ENCODE results near the gene PER3. TPM values are rescaled to one million over a fixed set of nuclear protein-coding genes. Genes with fewer than 3 reads are reported as not detected.

PER3 gene
- total and polyA plus RNA-seq, 9 of the 15 experiments (the other 6 are each of a cell fraction or from before 2014, with no cell fraction given), result 11.9 to 22.5 (median 14.6) TPM

- peak; percentile 69 to 87 for TF ChIP-seq MNT (conservative IDR thresholded peaks at IDR 0.05)
- TF ChIP-seq HNRNPL (IDR thresholded peaks at IDR 0.05; ENCODE audit: low read depth, low read length), result peak; percentile 94
- TF ChIP-seq YY1 (IDR thresholded peaks at IDR 0.05; ENCODE audit: borderline replicate concordance in 1 of 3, control insufficient read depth in 1 of 3, extremely low read depth in 1 of 3, insufficient read depth in 3 of 3, insufficient read length in 1 of 3, insufficient replicate concordance in 2 of 3, low read depth in 1 of 3, low read length in 2 of 3), result peak in 2 of 3 experiments; percentile 32 to 56
- TF ChIP-seq, protein P1, sequence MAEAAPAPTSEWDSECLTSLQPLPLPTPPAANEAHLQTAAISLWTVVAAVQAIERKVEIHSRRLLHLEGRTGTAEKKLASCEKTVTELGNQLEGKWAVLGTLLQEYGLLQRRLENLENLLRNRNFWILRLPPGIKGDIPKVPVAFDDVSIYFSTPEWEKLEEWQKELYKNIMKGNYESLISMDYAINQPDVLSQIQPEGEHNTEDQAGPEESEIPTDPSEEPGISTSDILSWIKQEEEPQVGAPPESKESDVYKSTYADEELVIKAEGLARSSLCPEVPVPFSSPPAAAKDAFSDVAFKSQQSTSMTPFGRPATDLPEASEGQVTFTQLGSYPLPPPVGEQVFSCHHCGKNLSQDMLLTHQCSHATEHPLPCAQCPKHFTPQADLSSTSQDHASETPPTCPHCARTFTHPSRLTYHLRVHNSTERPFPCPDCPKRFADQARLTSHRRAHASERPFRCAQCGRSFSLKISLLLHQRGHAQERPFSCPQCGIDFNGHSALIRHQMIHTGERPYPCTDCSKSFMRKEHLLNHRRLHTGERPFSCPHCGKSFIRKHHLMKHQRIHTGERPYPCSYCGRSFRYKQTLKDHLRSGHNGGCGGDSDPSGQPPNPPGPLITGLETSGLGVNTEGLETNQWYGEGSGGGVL (CRISPR knock-in tag; IDR thresholded peaks at IDR 0.05), result no peak
- TF ChIP-seq TGIF2 (CRISPR knock-in tag; IDR thresholded peaks at IDR 0.05), result 0 out of 2 replicates have a peak, but pooled peaks have one; percentile 73
- TF ChIP-seq KLF13 (tag; IDR thresholded peaks at IDR 0.05; ENCODE audit: borderline replicate concordance, low read depth), result peak; percentile 90; the same call in 1 of the 2 replicates
- peak; percentile 55 for TF ChIP-seq NEUROD1 (IDR thresholded peaks at IDR 0.05; ENCODE audit: borderline replicate concordance, low read depth, low read length, partially characterized antibody)
- TF ChIP-seq FOXP1 (CRISPR knock-in tag; IDR thresholded peaks at IDR 0.05), result peak; percentile 29; the same call in 1 of the 2 replicates
- peak; percentile 94 for TF ChIP-seq TBP (optimal IDR thresholded peaks at IDR 0.05; ENCODE audit: low read depth, low read length)
- peak; percentile 49; the same call in 1 of the 2 replicates for TF ChIP-seq GMEB1 (CRISPR knock-in tag; IDR thresholded peaks at IDR 0.05)
- peak; percentile 64 for TF ChIP-seq FIP1L1 (IDR thresholded peaks at IDR 0.05; ENCODE audit: low read depth, low read length, poor library complexity, severe bottlenecking)
- TF ChIP-seq CCNT2 (IDR thresholded peaks at IDR 0.05; ENCODE audit: borderline replicate concordance, extremely low read depth, insufficient read length, low read depth, low read length), result peak; percentile 87
- peak; percentile 77 for TF ChIP-seq ATF7 (IDR thresholded peaks at IDR 0.05)
- 0 out of 2 replicates have a peak, but pooled peaks have one; percentile 21 for TF ChIP-seq CHD2 (IDR thresholded peaks at IDR 0.05; ENCODE audit: low read depth, low read length)
- TF ChIP-seq, protein P2, sequence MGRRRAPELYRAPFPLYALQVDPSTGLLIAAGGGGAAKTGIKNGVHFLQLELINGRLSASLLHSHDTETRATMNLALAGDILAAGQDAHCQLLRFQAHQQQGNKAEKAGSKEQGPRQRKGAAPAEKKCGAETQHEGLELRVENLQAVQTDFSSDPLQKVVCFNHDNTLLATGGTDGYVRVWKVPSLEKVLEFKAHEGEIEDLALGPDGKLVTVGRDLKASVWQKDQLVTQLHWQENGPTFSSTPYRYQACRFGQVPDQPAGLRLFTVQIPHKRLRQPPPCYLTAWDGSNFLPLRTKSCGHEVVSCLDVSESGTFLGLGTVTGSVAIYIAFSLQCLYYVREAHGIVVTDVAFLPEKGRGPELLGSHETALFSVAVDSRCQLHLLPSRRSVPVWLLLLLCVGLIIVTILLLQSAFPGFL (CRISPR knock-in tag; IDR thresholded peaks at IDR 0.05), result 0 out of 2 replicates have a peak, but pooled peaks have one; percentile 40
- TF ChIP-seq FOXJ2 (tag; IDR thresholded peaks at IDR 0.05), result peak; percentile 35; the same call in 1 of the 2 replicates
- TF ChIP-seq CREM (IDR thresholded peaks at IDR 0.05; ENCODE audit: low read depth), result peak; percentile 59
- no peak for TF ChIP-seq JUNB (CRISPR knock-in tag; conservative IDR thresholded peaks at IDR 0.05)
- no peak for TF ChIP-seq ZNF197 (CRISPR knock-in tag; IDR thresholded peaks at IDR 0.05; ENCODE audit: low read depth)
- no peak for TF ChIP-seq SREBF2 (CRISPR knock-in tag; IDR thresholded peaks at IDR 0.05)
Measured at GRCh38 chr1:7783826-7784491, at the start of gene PER3 (continued).

All from K562 (cell line).